ENCODE results near the gene TMC2. TPM values are rescaled to one million over a fixed set of nuclear protein-coding genes. Genes with fewer than 3 reads are reported as not detected.

TMC2 gene
- polyA plus RNA-seq, 3 donors: not detected

DNA sequence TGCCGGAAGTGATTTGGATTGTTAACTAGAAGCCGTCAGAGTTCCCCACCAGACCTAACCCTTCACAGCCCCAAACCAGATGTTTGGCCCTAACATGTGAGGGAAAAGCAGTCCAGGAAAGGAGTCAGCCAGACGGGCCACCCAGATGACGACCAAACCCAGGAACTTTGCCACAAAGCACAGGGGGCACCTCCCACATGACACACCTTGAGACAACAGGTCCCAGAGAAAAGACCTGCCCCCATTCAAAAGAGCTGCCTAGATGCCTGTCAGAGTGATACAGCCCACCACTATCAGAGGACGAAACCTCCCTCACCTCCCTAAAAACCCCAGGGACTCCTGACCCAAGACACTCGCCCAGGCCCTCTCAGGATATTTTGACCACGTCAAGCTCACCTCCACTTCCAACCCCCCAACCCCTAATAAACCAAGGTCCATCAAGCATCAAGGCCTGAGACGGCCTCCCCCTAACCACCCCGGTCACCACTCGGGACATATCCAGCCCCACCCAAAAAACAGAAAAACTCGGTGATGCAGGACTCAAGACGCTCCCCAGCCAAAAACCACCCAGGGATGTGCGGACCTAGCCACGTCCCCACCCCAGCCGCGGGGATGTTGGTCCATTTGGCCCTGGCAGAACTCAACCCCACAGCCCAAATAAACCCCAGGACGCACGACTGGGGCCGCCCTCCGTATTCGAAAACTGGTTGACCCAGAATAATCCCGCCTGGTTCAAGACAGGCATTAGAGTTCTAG is 28.3 kb upstream of the TMC2 start:
- TF ChIP-seq, protein P1, sequence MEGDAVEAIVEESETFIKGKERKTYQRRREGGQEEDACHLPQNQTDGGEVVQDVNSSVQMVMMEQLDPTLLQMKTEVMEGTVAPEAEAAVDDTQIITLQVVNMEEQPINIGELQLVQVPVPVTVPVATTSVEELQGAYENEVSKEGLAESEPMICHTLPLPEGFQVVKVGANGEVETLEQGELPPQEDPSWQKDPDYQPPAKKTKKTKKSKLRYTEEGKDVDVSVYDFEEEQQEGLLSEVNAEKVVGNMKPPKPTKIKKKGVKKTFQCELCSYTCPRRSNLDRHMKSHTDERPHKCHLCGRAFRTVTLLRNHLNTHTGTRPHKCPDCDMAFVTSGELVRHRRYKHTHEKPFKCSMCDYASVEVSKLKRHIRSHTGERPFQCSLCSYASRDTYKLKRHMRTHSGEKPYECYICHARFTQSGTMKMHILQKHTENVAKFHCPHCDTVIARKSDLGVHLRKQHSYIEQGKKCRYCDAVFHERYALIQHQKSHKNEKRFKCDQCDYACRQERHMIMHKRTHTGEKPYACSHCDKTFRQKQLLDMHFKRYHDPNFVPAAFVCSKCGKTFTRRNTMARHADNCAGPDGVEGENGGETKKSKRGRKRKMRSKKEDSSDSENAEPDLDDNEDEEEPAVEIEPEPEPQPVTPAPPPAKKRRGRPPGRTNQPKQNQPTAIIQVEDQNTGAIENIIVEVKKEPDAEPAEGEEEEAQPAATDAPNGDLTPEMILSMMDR (IDR thresholded peaks at IDR 0.05): no peak
- peaks cover 12% of the 10 kb centered on the region for H3K79me2 ChIP-seq (ENCODE audit: insufficient read depth, low read length)
- H3K27me3 ChIP-seq (ENCODE audit: control insufficient read depth in 2 of 2, insufficient read depth in 2 of 2, low read length in 2 of 2): no peaks in the 10 kb centered on the region
- H3K4me2 ChIP-seq (replicated peaks; ENCODE audit: extremely low read depth, low read length, poor library complexity, severe bottlenecking): peak overlapping the region; percentile 90
- Mint-ChIP-seq H3K36me3 (no peaks in the 10 kb centered on the region), H3K4me3 (peak overlapping the region; percentile 98 to 100), H3K9me3 (peaks cover 0 to 3% (median 0%) of the 10 kb centered on the region in 7 donors), H3K4me1 (peaks cover 20% of the 10 kb centered on the region), H3K27me3 (ENCODE audit: low read depth in 3 of 3) (peaks cover 5 to 12% (median 8%) of the 10 kb centered on the region in 3 donors), H3K27ac (peak overlapping the region in 5 of 7 donors; percentile 59 to 99 (median 97))
- WGBS (ENCODE audit: insufficient coverage): 12% methylated on average over 18 of the region's 22 CpGs
- intact Hi-C loops (cut with micrococcal nuclease): loop anchor here (5.0 kb wide), 1 partner anchor 36 kb away; the partner anchor contains the start of gene SNRPB (in 2 of the 2)
- peak overlapping the region; percentile 62 to 78 (median 77) for H3K4me3 ChIP-seq (replicated peaks in 1 of 3; ENCODE audit: low read depth in 2 of 3, low read length in 3 of 3)
- no peak for DNase-seq
- H3K27ac ChIP-seq (ENCODE audit: low read depth in 1 of 2, low read length in 2 of 2): peak overlapping the region in 1 of 2 donors; percentile 81
- peak overlapping the region; percentile 98 for H2AFZ ChIP-seq (ENCODE audit: insufficient read depth, low read depth, low read length, poor library complexity, severe bottlenecking)
- no peaks in the 10 kb centered on the region for H3K9me3 ChIP-seq (replicated peaks in 1 of 2; ENCODE audit: control insufficient read depth in 1 of 2, insufficient read depth in 1 of 2, low read length in 2 of 2)
- H3K9ac ChIP-seq (ENCODE audit: insufficient read depth, low read length, poor library complexity, severe bottlenecking): peak overlapping the region; percentile 56
- H3K36me3 ChIP-seq (replicated peaks in 1 of 2; ENCODE audit: control insufficient read depth in 1 of 2, insufficient read depth in 2 of 2, low read length in 2 of 2): no peaks in the 10 kb centered on the region
- peaks cover 14 to 15% of the 10 kb centered on the region in 2 donors for H3K4me1 ChIP-seq (ENCODE audit: control insufficient read depth in 1 of 2, insufficient read depth in 2 of 2, low read length in 2 of 2)
- H4K20me1 ChIP-seq (ENCODE audit: insufficient read depth, low read length): no peaks in the 10 kb centered on the region

DNA sequence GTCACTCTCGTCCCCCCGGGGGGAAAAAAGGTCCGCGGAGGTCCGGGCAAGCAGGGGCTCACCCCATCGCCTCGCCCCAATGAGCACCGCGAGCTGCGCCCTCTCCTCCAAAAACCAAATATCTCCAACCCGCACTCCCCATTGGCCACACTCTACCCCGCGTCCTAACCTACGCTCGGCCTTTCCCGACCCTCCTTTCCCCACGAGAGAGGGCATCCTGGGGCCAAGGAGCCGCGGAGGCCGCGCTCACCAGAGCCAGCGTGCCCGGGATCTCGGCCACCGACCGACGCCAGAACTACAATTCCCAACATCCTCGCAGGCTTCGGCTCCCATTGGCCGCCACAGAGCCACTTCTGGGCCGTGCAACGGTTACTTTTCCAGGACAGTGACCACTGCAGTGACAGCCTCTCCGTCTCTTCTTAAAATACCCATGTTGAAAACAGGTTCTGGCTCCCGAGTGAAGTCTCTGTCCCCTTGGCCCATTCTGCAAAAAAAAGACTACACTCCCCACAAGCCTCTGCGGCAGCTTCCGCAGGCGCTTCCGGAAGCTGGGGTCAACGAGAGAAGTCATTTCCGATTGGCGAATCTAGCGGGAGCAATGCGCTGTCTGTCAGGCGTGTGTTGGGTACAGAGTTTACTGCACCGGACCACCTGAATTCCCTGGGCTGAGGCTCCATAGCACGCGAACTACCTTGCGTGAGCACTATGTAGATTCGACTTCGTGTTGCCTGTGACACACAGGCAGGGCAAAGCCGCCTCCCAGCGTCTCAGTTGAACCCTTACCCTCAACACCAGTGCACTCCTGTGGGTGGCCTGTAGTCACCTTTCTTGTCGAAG is 27.5 kb upstream of the TMC2 start, which contains the start of gene ZNF343:
Gene ZNF343, minus strand, starts transcription at position 285 of the 837 bp plus-strand sequence. CDS start 15,020 bp downstream, outside the sequence.
- Histone ChIP-seq H3K27me3 (ENCODE audit: control insufficient read depth in 2 of 2, insufficient read depth in 2 of 2, low read length in 2 of 2) (peaks cover 3 to 7% of the 10 kb centered on the region in 2 donors), H3K9me3 (replicated peaks in 1 of 2; ENCODE audit: control insufficient read depth in 1 of 2, insufficient read depth in 1 of 2, low read length in 2 of 2) (no peaks in the 10 kb centered on the region), H3K27ac (ENCODE audit: low read depth in 1 of 2, low read length in 2 of 2) (peak within 1 kb of the TSS; percentile 18 to 81), H3K9ac (ENCODE audit: insufficient read depth, low read length, poor library complexity, severe bottlenecking) (peak within 1 kb of the TSS; percentile 56), H4K20me1 (ENCODE audit: insufficient read depth, low read length) (no peaks in the 10 kb centered on the region), H3K79me2 (ENCODE audit: insufficient read depth, low read length) (peaks cover 12% of the 10 kb centered on the region), H3K4me3 (replicated peaks in 1 of 3; ENCODE audit: low read depth in 2 of 3, low read length in 3 of 3) (peak within 1 kb of the TSS; percentile 62 to 78 (median 77)), H3K4me2 (replicated peaks; ENCODE audit: extremely low read depth, low read length, poor library complexity, severe bottlenecking) (peak within 1 kb of the TSS; percentile 90), H2AFZ (ENCODE audit: insufficient read depth, low read depth, low read length, poor library complexity, severe bottlenecking) (peak within 1 kb of the TSS; percentile 98), H3K36me3 (replicated peaks in 1 of 2; ENCODE audit: control insufficient read depth in 1 of 2, insufficient read depth in 2 of 2, low read length in 2 of 2) (no peaks in the 10 kb centered on the region), H3K4me1 (ENCODE audit: control insufficient read depth in 1 of 2, insufficient read depth in 2 of 2, low read length in 2 of 2) (peaks cover 14 to 15% of the 10 kb centered on the region in 2 donors)
- WGBS (ENCODE audit: insufficient coverage): 0% methylated on average over 48 of the region's 53 CpGs
- H3K9me3 Mint-ChIP-seq: peaks cover 0 to 3% (median 0%) of the 10 kb centered on the region in 7 donors
- no peaks in the 10 kb centered on the region for H3K36me3 Mint-ChIP-seq
- peak; percentile 70 to 78 (median 74) for DNase-seq
- peak within 1 kb of the TSS; percentile 81 to 99 (median 96) for H3K27ac Mint-ChIP-seq
- peaks cover 5 to 16% (median 8%) of the 10 kb centered on the region in 3 donors for H3K27me3 Mint-ChIP-seq (ENCODE audit: low read depth in 3 of 3)
- peaks cover 20% of the 10 kb centered on the region for H3K4me1 Mint-ChIP-seq
- TF ChIP-seq, protein P1 (IDR thresholded peaks at IDR 0.05): no peak
- intact Hi-C loops (cut with micrococcal nuclease): loop anchor here (5.0 kb wide), 1 partner anchor 37 kb away; the partner anchor contains the start of gene SNRPB (in 2 of the 2)
- H3K4me3 Mint-ChIP-seq: peak within 1 kb of the TSS; percentile 98 to 100
